B cell (primary cell): ENCODE results near the gene CENPVL3.

Experiments used
- CTCF ChIP-seq: fragments of 200-600 bp; IDR thresholded peaks from one replicate; pipeline ENCODE4 v1.8.0; 2022; ENCODE audit warnings: antibody characterized with exemption, mild to moderate bottlenecking
- EZH2 ChIP-seq: IDR thresholded peaks from 2 replicates; pipeline ENCODE4 v1.6.1; 2012; ENCODE audit warnings: borderline replicate concordance, low read depth, mild to moderate bottlenecking, moderate library complexity, low read length; ENCODE audit not compliant: insufficient read depth, poor library complexity, severe bottlenecking

GRCh38 chrX:51643377-51643776 is 24.7 kb upstream of the CENPVL3 start:
- TF ChIP-seq CTCF (no peak), EZH2 (no peak)
